ENCODE data around the gene UBXN7. TPM values are rescaled to one million over a fixed set of nuclear protein-coding genes. Genes with fewer than 3 reads are reported as not detected.
"Not testable (repeated sequence)": the region's sequence is repeated elsewhere in the genome, so short reads cannot be mapped to it uniquely, and the experiment has no call there.

UBXN7 gene
- total and polyA plus RNA-seq, 7 donors, result 1.3 to 23.7 (median 12.2) TPM

GRCh38 chr3:196463804-196464203 lies 31.6 kb upstream of the UBXN7 start:
- Histone ChIP-seq H3K9me3 (no peaks in the 10 kb centered on the region), H3K27ac (no peak overlapping the region), H3K4me1 (no peaks in the 10 kb centered on the region), H3K27me3 (ENCODE audit: insufficient read depth in 3 of 3, low read length in 2 of 3) (no peaks in the 10 kb centered on the region), H3K36me3 (ENCODE audit: insufficient read depth in 1 of 2, low read depth in 1 of 2) (peaks cover 0 to 9% of the 10 kb centered on the region in 2 donors), H3K4me3 (no peak overlapping the region)
- DNase-seq (no peak), ATAC-seq (peak in 3 of 4 donors; percentile 53 to 79 (median 58))
- WGBS, 3 donors, result 49 to 81% (median 57%) methylated on average over 3 of the region's 3 CpGs
- TF ChIP-seq CTCF (IDR thresholded peaks at IDR 0.05), result no peak
- intact Hi-C loops (cut with DNase I), result no loop called here

GRCh38 chr3:196463478-196463756 lies 31.2 kb upstream of the UBXN7 start:
- ATAC-seq (no peak), DNase-seq (no peak)
- TF ChIP-seq CTCF (IDR thresholded peaks at IDR 0.05), result no peak
- 51 to 91% (median 60%) methylated on average over 2 of the region's 2 CpGs for WGBS, 3 donors
- Histone ChIP-seq H3K9me3 (no peaks in the 10 kb centered on the region), H3K36me3 (ENCODE audit: insufficient read depth in 1 of 2, low read depth in 1 of 2) (peaks cover 0 to 5% of the 10 kb centered on the region in 2 donors), H3K4me1 (no peaks in the 10 kb centered on the region), H3K27me3 (ENCODE audit: insufficient read depth in 3 of 3, low read length in 2 of 3) (no peaks in the 10 kb centered on the region), H3K27ac (no peak overlapping the region), H3K4me3 (no peak overlapping the region)
- intact Hi-C loops (cut with DNase I), result no loop called here

GRCh38 chr3:196462680-196463477 lies 30.7 kb upstream of the UBXN7 start:
- H3K27ac ChIP-seq; DNase-seq; H3K36me3 ChIP-seq (ENCODE audit: insufficient read depth in 1 of 2, low read depth in 1 of 2); intact Hi-C loops (cut with DNase I); H3K9me3 ChIP-seq; ATAC-seq; H3K4me3 ChIP-seq; H3K4me1 ChIP-seq; H3K27me3 ChIP-seq (ENCODE audit: insufficient read depth in 3 of 3, low read length in 2 of 3): not testable (repeated sequence)
- 97 to 100% (median 98%) methylated on average over 1 of the region's 1 CpG for WGBS, 3 donors

- intact Hi-C loops (cut with DNase I), result loop anchor here in 1 of 2 donors (5.0 kb wide), 1 partner anchor 44 kb away; the partner anchor contains the start of gene RNF168
- ATAC-seq, result no peak
Observed at GRCh38 chr3:196458063-196458462, 25.8 kb upstream of the UBXN7 start.

GRCh38 chr3:196457470-196457869 lies 25.2 kb upstream of the UBXN7 start:
- not testable (repeated sequence) for H3K27me3 ChIP-seq (ENCODE audit: insufficient read depth in 3 of 3, low read length in 2 of 3); H3K4me3 ChIP-seq; H3K27ac ChIP-seq; H3K4me1 ChIP-seq; H3K9me3 ChIP-seq; ATAC-seq; DNase-seq; H3K36me3 ChIP-seq (ENCODE audit: insufficient read depth in 1 of 2, low read depth in 1 of 2)
- WGBS, 3 donors, result 70 to 92% (median 71%) methylated on average over 7 of the region's 7 CpGs
- intact Hi-C loops (cut with DNase I), result loop anchor here in 1 of 2 donors (5.0 kb wide), 1 partner anchor 45 kb away; the partner anchor contains the start of gene RNF168

More at GRCh38 chr3:196458063-196458462, 25.8 kb upstream of the UBXN7 start:
- no peak for DNase-seq
- no peak for TF ChIP-seq CTCF (IDR thresholded peaks at IDR 0.05)
- Histone ChIP-seq H3K27ac (no peak overlapping the region), H3K36me3 (ENCODE audit: insufficient read depth in 1 of 2, low read depth in 1 of 2) (no peaks in the 10 kb centered on the region), H3K4me1 (no peaks in the 10 kb centered on the region), H3K9me3 (no peaks in the 10 kb centered on the region), H3K27me3 (ENCODE audit: insufficient read depth in 3 of 3, low read length in 2 of 3) (no peaks in the 10 kb centered on the region), H3K4me3 (no peak overlapping the region)
- WGBS, 3 donors, result 83 to 87% (median 85%) methylated on average over 4 of the region's 4 CpGs
